SK-N-DZ (cell line): ENCODE data around the gene CABP1.
A peak's percentile ranks its signal among the peaks of the same experiment; 100 is the strongest.

Source experiments
- DNase-seq: peaks from one replicate; pipeline ENCODE4 v3.0.0-alpha.2; 2015; ENCODE audit warnings: low spot score

CABP1 gene

GRCh38 chr12:120690978-120691377 is 50.6 kb downstream of the CABP1 start:
- DNase-seq, result no peak

GRCh38 chr12:120692524-120693033 is 52.2 kb downstream of the CABP1 start:
- no peak for DNase-seq

DNA sequence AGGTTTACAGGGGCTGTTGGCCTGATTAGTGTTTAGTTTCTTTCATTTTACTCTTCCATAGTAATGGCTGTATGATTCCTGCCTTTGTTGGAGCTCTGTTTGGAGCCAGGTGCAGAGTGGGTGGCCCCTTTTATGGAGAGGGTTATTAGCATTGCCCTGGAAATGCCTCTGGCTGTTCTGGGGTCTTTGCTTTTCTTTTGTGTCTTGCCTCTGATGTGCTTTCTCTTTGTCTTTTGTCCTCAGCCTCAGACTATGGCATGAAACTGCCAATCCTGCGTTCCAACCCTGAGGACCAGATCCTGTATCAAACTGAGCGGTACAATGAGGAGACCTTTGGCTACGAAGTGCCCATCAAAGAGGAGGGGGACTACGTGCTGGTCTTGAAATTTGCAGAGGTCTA is 53.4 kb downstream of the CABP1 start:
- no peak for DNase-seq

DNA sequence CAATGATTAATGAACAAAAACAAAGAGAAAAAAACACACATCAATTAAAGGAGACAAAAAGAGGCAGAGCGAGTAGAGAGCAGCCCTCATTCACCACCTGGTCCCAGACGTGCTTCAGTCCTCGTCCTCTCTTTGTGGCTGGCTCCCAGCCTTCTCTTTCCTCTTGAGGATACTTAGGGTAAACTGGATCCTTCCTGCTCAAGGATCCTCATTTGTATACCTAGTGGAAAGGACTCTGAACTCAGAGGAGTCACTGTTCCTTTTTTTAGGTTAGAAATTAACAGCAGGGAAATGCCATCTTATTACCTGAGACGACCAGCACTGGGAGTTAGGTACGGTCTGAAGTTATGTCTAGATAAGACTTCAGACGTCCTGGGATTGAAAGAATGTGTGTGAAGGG is 56.2 kb downstream of the CABP1 start:
- DNase-seq, result no peak

- DNase-seq, result no peak
These were observed 56.9 kb downstream of the CABP1 start for GRCh38 chr12:120697344-120697743.

- no peak for DNase-seq
These were observed 58.2 kb downstream of the CABP1 start for GRCh38 chr12:120698665-120699064.

DNA sequence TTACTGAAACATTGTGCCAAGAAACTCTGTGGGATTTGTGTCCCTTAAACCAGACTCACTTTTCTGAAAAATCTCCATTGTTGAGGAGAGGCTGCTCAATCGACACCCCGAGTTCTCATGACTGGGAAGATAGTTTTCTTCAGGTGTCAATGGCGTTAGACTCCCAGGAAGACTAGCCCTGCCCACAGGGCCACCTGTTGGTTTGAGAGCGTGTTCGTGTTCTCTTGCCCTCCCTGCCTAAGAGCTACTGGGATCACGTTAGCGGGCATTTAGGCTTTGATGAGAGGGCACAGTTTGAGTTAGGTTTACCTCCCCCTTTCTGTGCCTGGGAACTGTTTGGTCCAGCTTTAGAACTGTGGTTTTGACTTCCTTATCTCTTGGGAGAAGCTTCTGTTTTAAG is 59.1 kb downstream of the CABP1 start:
- DNase-seq, result no peak

- no peak for DNase-seq
These were observed 60.5 kb downstream of the CABP1 start for GRCh38 chr12:120700886-120701285.

DNA sequence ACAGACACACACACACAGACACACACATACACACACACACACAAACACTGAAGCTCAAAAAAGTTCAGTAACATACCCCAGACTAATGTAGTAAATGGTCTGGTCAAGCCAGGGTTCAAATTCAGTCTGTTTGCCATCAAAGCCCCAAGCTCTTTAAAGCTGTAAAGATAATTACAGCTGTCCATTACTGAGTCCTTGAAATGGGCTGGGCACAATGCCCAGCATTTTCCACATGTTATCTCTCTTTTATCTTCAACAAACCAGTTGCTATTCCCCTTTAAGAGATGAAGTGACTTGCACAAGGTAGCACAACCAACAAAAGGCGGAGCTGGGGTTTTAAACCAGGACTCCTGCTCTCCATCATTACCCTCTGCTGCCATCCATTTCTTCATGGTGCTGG is 62.2 kb downstream of the CABP1 start:
- no peak for DNase-seq

- no peak for DNase-seq
These were observed 63.0 kb downstream of the CABP1 start for GRCh38 chr12:120703311-120703942.

DNA sequence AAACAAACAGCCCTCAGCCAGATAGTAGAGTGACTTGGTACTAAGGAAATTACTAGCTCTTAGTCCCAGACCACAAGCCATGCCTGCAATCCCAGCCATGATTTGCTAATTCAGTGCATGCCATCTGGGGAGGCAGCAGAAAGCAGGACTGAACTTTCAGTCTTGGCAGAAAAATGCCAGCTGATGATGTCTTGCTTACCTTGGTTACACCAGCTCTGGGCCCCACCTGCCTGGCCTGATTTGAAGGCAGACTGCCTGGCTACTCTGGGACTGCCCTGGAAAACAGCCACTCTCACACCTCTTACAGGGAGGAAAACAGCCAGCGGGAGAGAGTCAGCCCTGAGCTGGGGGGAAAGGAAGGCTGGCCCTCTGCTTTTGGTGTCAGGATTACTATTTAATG is 65.2 kb downstream of the CABP1 start:
- no peak for DNase-seq

- no peak for DNase-seq
These were observed 65.6 kb downstream of the CABP1 start for GRCh38 chr12:120706029-120706428.

DNA sequence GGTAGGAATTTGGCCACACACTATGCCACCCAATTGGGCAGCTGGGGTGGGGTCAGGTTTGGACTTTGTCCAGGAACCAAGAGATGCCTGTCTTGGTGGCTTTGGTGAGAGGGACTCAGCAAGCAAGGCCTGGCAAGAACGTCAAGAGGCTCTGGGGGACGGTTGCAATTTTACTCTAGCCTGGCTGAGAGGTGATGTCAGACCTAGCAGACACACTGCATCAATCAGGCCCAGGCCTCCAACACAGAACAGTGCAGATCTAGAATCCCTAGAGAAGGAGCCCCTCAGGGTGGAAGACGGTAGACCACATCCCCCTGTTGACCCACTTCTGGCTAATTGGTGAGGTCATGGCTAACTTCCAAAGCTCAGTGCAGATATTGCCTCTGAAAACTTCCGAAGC is 68.2 kb downstream of the CABP1 start:
- no peak for DNase-seq

GRCh38 chr12:120710031-120710804 is 69.8 kb downstream of the CABP1 start, which contains the start of gene UNC119B:
TSS of gene UNC119B (plus strand) at chr12:120710458. CDS start at chr12:120710475, 17 bp downstream.
- DNase-seq, result peak; percentile 71

DNA sequence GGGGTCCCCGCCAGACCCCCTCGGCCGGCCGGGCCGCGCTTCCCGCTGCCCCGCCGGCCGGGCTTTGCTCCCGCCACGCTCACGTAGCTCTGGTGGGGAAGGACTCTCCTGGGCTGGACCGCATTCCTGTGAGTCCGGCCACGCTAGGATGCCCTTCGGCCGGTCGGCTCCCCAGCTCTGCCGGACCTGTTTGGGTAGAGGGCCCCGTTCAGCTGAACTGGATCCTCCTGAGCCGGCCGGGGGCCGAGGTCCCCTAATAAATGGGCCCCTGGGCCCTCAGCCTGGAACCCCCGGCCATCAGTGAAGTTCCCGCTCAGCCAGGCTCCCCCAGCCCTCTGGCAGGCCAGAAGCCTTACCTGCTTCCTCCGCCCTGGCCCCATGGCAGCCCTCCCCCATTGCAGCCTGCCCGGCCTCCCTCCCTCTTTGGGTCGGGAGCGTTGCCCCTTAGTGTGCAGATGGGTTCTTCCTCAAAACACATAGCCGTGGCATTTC is 70.4 kb downstream of the CABP1 start:
- DNase-seq, result no peak

DNA sequence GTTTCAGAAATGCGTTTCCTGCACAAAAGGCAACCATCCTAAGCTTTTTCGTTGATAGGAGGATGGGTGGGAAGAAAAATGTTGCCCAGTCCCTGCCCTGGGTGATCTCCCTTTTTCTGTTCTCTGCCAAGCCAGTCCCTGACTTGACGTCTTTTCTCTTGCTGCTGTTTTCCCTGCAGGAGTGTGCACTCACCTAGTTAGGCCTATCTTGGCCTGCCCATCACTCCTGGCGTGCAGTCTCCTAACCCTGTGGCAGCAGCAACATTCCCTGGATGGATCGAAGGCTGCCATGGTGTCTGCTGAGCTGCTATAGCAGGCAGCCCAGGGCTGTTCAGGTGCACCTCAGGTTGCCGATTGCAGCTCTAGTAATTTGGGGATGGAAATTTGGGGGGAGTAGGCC is 71.0 kb downstream of the CABP1 start:
- DNase-seq, result no peak

DNA sequence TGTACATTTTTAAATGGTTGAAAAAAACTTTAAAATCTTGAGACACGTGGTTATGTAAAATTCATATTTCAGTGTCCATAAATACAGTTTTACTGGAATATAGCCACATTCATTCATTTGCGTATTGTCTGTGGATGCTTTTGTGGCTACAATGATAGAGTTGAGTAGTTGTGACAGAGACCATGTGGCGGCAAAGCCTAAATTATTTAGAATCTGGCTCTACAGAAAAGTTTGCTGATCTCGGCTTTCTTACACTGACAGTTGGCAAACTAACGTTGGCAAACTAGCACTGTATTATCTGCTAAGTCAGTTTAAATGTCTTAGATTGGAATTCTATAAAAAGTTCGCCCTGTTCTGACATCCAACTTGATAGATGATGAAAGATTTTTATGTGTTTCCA is 72.2 kb downstream of the CABP1 start:
- no peak for DNase-seq

DNA sequence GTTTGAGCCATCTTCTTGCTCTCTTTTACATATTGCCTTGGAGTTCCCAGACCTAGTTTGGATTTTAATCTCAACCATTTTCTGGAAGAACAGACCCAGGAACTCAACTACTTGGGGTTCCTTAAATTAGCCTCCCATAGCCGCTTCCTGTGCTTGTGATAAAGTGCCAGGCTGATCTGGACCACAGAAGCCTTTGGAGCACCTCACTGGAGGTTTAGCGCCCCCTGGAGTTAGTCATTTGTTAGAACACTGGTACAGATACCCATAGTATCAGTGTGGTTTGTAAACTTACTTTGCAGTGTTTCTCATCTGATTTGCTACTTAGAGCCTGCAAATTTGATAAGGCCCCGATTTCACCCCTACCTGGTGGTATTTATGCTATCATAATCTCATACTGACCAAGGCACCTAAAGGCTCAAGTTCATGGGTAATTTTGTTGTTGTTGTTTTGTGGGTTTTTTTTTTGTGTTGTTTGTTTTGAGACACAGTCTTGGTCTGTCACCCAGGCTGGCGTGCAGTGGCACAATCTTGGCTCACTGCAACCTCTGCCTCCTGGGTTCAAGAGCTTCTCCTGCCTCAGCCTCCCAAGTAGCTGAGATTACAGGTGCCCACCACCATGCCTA is 73.5 kb downstream of the CABP1 start:
- peak; percentile 75 for DNase-seq
